HG03354 (cell line): ENCODE data around the gene MDH2.
"Not testable (repeated sequence)": the region's sequence is repeated elsewhere in the genome, so short reads cannot be mapped to it uniquely, and the experiment has no call there.

Experiments used
- ATAC-seq: cut with Tn5 transposase; IDR thresholded peaks from one replicate; pipeline ENCODE4 v1.9.1; 2021; ENCODE audit warnings: mild to moderate bottlenecking; ENCODE audit not compliant: unreplicated experiment, poor library complexity, severe bottlenecking

Gene MDH2, protein sequence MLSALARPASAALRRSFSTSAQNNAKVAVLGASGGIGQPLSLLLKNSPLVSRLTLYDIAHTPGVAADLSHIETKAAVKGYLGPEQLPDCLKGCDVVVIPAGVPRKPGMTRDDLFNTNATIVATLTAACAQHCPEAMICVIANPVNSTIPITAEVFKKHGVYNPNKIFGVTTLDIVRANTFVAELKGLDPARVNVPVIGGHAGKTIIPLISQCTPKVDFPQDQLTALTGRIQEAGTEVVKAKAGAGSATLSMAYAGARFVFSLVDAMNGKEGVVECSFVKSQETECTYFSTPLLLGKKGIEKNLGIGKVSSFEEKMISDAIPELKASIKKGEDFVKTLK

DNA sequence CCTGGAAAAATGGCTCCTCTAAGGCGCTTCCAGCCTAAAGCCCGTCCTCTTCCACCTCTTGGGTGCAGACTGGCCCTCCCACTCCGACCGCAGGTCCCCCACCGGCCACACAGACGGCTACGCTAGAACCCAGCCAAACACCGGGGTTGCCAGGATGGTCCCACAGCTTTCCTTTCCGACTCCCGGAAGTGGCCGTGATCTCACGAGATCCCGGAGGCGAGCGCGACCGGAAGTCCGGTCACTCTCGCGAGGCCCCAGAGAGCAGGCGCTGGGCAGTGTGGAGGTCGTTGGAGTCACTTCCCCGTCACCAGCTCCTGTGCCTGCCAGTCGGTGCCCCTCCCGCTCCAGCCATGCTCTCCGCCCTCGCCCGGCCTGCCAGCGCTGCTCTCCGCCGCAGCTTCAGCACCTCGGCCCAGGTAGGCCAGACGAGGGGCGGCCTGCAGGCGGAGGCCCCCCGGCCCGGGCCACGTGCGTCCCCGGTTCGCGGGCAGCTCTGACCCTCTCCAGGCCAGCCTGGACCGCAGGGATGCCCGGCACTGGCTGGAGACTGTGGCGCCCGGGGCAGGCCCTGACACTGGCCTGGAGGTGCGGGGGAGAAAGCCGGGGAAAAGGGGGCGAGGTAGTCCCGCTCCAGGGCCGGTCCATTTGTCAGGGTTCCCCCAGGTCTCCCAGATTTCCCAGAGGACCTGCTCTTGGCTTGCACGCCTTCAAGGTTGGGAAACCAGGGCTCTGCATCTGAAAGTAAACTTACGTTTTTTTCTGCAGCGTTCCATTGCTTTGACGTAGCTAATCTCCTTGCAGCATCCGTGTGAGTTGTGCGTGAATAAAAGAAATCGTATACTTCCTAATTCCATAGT is at the start of gene MDH2, which contains the start of gene STYXL1:
MDH2 (plus strand) TSS at position 296 of the 857 bp plus-strand sequence; CDS start at position 351, 55 bp downstream.
STYXL1 (minus strand) TSS at position 190 of the 857 bp plus-strand sequence. CDS start 17,477 bp downstream, outside the sequence.
- ATAC-seq: peak; percentile 96

DNA sequence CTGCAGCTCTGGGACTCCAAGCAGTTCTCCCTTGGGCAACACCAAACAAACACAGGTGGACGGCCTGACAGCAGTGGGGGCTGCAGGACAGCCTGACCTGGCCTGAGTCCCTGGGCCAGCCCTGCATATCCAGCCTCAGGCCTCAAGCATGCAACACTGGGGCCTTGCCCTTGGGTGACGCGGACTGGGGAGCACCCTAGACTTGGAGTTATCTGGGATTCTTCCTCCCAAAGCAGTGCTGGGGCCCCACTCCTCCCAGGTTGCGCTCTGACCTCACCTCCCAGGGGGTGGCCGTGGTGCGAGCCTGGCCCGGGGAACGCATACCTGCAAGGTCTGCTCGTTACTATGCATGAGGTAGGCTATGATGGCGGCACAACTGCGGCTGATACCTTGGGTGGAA is 47.3 kb upstream of the MDH2 start:
- no peak for ATAC-seq

DNA sequence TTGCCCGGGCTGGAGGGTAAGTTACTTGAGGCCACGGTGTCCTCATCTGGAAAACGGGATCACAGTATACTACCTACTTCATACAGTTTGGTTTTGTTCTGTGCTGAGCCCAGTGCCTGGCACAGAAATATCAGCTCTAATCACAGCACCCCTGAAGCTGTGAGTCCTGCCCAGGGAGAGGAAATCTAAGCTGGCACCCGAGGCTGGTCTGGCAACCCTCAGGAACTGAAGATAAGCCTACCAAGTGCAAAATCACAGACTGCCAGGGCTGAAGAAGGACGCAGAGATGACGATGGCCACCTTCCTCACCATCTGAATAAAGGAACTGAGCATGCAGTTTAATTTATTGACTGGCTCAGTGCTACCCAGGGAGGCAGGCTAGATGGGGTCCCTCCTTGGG is 45.8 kb upstream of the MDH2 start:
- ATAC-seq: no peak

DNA sequence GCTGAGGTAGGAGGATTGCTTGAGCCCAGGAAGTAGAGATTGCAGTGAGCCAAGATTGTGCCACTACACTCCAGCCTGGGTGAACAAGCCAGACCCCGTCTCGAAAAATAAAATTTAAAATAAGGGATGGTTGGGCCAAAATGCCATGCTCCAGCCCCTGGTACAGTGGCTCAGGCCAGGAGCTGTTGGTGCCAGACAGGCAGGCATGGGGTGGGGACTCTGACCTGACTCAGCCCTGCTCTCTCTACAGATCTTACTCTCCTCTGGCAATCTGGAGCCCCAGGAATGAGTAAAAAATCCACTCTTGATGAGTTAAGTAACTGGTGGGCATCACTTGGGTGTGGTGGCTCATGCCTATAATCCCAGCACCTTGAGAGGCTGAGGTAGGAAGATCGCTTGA is 45.1 kb upstream of the MDH2 start:
- ATAC-seq: no peak

DNA sequence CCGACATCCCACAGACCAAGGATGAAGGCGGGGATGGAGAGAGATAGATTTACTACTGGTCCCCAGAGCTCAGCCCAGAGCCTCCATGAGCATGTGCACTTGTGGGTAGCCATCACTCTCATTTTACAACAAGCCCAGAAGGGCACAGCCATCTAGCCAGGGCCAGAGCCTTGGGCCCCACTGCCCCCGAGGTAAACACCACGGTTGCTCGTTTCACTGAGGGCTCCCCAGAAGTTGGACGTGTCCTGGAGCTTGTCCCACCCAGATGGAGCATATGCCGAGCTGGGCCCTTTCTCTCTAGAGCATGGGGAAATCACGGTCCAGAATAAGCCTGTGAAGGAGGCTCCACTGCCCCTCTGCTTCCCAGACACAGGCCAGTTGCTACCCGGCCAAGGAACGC is 44.6 kb upstream of the MDH2 start:
- ATAC-seq: no peak

DNA sequence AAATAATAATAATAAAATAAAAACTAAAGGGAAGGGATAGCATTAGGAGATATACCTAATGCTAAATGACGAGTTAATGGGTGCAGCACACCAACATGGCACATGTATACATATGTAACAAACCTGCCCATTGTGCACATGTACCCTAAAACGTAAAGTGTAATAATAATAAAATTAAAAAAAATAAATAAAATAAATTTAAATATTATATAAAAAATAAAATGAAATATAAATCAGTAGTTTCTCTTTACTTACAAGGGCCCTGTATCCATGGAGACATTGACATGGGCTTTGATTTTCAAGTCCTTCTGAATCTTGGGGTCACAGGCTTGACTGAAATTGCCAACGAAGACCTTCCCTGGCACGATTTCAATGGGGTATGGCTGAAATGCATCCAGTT is 42.9 kb upstream of the MDH2 start:
- ATAC-seq: not testable (repeated sequence)

DNA sequence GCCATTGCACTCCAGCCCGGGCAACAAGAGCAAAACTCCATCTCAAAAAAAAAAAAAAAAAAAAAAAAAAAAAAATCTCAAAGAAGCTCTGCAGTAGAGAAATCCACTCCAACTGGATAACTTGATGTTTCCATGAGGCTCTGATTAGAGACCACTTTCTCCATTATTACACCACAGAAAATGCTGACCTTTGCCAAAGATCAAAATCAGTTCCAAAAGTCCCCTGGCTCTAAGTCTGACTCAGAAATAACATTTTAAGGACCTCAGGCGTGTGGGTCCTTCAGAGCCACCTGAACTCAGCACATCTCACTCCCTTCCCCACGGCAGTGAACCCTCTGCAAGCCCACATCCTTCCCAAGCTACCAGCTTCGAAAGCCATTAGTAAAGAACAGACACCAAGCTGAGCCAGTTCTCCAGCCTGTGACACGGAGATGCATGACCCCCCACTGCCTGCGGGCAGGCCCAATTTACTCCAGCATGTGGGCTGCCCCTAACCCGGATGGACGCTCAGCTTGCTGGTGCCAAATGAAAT is 39.7 kb upstream of the MDH2 start:
- ATAC-seq: no peak

DNA sequence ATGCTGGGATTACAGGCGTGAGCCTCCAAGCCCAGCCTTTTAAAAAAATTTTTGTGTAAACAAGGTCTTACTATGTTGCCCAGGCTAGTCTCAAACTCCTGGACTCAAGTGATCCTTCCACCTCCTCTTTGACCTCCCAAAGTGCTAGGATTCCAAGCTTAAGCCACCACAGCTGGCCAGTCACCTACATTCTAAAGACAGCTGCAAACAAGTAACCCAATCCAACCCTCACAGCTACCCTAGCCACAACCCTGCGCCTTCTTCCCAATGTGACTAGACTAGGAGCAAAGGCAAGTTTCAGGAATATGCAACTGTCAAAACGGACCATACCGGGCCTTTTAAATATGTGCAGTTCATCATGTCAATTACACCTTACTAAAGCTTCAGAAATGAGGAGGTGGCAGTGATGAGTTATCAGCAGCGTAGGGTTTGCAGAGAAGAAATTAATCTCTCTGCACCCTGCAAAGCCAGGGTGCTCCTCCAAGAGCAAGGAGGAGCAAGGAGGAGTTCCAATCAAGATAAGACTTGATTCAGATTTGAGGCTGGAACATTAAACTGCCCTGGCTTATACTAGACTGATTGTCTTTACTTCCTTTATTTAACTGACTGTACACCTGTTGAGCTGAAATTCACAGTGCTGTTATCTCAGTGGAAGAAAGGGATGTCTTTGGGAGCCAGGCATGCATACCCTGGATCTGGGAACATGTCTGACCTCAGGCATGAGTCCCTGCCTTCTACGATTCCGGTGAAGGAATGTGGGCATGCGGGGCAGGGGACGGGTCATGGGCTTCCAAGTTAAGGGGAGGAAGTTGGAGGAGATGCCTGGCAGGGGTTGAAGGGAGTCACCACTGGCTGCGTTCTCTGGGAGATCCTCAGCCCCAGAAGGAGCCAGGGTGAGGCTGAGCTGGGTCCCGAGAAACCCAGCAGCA is 38.0 kb upstream of the MDH2 start:
- no peak for ATAC-seq

DNA sequence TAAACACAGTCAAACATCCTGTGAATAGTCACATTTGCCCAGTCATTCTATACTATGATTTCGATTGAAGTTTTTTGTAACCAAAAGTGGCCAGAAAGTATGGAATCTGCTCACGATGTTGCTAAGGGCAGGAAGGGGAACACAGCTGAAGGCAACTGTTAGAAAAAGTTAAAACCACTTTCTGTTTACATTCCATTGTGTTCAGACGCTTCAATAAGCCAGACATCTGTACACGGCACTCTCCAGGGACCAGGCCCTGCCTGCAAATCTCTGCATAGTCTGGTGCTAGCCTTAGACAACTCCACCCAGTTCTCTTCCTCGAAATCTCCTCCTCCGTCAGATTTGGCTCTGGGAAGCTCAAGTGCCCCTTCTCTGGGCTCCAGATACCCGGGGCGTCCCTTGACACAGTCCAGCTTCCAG is 36.5 kb upstream of the MDH2 start:
- ATAC-seq: no peak

DNA sequence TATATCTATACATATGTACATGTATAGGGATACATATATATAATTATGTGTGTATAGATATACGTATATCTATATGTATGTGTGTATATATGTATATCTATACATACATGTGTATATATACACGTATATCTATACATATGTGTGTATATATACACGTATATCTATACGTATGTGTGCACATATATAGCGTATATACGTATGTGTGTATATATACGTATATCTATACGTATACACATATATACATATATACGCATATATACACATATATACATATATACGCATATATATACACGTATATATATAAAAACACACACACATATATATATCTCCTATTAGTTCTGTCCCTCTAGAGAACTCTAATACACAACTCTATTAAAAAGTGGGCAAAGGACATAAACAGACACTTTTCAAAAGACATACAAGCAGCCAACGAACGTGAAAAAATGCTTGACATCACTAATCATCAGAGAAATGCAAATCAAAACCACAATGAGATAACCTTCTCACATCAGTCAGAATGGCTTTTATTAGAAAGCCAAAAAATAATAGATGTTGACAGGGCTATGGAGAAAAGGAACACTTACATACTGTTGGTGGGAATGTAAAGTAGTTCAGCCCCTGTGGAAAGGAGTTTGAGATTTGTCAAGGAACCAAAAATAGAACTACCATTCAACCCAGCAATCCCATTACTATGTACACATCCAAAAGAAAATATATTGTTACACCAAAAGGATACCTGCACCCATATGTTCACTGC is 31.5 kb upstream of the MDH2 start:
- ATAC-seq: no peak

DNA sequence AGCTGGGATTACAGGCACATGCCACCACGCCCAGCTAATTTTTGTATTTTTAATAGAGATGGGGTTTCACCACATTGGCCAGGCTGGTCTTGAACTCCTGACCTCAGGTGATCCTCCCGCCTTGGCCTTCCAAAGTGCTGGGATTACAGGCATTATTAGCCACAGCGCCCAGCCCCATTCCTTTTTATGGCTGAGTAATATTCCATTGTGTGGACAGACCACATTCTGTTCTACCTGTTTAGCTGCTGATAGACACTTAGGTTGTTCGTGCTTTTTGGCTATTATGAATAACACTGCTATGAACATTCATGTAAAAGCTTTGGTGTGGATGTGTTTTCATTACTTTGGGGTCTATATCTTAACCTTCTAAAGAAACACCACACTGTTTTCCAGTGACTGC is 29.4 kb upstream of the MDH2 start:
- not testable (repeated sequence) for ATAC-seq

DNA sequence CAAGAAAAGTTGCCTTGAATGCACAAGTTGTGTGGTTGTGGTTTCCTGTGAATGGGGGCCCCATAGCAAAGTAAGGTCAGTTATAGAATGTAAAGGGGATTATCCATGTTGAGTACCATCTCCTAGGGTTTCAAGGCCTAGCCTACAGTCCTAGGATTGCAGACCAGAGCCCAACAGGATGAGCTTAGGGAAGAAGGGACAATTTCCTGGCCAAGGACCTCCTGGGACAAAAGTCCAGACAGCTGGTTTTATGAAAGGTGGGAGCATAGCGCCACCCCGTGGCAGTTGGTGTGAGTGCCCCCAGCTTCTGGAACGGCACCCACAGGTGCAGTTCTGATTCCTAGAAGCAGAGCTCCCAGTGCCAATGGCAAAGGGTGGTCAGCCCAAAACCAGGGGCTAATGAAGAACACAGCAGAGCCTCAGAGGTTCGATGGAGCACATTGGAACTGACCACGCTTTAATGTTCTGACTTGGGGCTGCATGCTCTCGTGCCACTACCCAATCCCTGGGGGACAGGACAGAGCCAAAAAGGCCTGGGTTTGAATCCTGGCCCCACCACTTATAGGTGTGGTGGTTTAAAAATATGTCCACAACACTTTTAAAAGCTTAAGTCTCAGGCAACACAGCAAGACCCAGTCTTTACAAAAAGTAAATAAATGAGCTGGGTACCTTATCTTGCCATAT is 27.7 kb upstream of the MDH2 start:
- ATAC-seq: peak; percentile 46

DNA sequence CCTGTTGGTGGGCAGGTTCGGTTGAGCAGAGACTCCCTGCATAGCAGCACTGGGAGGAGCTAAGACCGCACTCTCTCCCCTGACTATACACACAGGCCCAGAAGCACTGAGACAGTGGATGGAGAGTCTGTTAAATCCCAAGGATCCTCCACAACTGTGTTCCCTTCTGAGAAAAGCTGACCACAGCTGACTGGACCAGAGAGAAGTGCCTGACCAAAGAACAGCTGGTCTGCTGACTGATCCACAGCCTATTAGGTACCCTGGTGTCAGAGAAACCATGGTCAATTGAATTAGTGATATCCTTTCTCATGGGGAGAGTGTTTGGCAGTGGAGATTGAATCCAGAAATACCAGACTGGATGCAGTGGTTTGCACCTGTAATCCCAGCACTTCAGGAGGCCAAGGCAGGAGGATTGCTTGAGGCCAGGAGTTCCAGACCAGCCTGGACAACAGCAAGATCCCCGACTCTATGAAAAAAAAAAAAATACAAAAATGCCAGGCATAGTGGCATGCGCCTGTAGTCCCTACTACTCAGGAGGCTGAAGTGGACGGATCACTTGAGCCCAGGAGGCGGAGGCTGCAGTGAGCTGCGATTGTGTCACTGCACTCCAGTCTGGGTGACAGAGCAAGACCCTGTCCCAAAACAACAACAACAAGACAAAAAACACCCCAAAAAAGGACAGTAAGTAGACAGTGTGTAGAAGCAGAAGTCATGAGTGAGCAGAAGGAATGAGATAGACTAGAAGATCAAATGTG is 25.7 kb upstream of the MDH2 start:
- ATAC-seq: no peak

DNA sequence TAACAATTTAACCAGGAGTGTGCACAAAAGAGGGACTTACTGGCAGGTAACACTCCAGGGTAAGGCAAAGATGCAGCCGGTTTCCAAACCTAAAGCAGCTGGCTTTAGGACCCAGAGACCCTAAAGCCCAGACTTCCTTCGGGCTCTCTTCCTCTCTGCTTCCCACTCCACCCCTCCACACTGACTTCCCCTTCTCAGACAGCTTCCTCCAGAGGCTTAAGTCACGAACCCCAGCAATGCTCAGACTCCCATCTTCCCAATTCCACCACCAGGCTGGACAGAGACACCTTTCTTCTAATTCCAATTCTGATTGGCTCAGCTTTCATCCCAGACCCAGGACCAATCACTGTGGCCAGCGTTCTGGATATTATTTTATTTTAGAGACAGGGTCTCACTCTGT is 24.9 kb upstream of the MDH2 start:
- no peak for ATAC-seq

DNA sequence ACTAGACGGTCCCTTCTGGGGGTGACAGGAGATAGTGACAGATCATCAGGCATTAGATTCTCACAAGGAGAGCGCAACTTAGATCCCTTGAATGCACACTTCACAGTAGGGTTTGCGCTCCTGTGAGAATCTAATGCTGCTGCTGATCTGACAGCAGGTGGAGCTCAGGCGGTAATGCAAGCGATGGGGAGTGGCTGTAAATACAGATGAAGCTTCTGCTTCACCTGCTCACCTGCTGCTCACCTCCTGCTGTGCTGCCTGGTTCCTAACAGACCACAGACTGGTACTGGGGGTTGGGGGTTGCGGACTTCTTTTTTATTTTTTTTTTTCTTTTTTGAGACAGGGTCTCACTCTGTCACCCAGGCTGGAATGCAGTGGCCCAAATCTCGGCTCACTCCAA is 18.2 kb upstream of the MDH2 start:
- ATAC-seq: not testable (repeated sequence)

DNA sequence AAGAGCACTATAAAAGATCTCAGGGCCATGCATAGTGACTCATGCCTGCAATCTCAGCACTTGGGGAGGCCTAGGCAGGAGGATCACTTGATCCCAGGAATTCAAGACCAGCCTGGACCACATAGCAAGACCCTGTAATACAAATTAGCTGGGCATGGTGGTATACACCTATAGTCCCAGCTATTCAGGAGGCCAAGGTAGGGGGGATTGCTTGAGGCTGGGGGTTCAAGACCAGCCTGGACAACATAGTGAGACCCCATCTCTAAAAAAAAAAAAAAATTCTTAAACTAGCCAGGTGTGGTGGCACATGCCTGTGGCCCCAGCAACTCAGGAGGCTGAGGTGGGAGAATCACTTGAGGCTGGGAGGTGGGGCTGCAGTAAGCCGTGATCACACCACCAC is 15.9 kb upstream of the MDH2 start:
- no peak for ATAC-seq

DNA sequence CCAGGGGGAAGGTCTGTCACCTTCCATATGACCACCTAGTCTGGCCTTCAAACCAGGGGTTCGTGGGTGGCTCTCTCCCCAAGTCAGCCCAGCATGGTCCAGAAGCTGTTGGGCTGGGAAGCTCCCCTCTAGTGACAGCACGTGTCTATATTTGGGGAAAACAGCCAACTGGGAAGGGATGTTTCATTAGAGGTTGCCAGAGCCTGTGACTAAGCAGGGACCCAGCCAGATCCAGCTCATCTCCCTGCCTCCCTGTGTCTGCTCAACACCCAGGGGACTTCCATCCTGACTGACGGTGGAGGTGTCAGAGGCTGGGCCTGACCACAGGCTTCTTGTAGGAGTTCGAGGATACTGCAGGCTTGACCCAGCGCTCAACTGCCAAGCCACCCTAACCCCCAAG is 10.6 kb upstream of the MDH2 start:
- ATAC-seq: no peak

DNA sequence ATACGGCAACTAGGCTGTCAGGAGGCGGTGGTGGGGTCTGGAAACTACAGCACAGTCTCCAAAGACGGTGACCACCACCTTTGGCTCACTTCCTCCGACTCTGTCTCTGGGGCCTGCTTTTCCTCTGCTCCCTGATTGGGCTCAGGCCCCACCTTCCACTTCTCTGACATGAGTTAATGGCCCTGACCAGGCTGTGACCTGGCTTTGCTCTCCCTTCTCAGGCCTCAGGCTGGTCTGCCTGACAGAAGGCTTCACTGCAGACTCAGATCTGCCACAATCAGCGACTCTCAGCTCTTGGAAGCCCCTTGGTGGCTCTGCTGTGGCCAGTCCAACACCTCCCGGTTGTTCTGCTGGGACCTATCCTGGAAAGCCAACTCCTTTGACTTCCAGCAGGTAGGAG is 7.8 kb upstream of the MDH2 start:
- ATAC-seq: no peak
